H7 (cell line): ENCODE results near the gene AP1S1. TPM values are rescaled to one million over a fixed set of nuclear protein-coding genes. Genes with fewer than 3 reads are reported as not detected.
A peak's percentile ranks its signal among the peaks of the same experiment; 100 is the strongest.

Experiments
- DNase-seq: peaks from one replicate; pipeline ENCODE4 v3.0.0; 2012
- H3K27me3 ChIP-seq: 2 replicates; pipeline ENCODE4 v1.6.0; 2011; ENCODE audit warnings: mild to moderate bottlenecking, low read length; ENCODE audit not compliant: control insufficient read depth, insufficient read depth
- H3K36me3 ChIP-seq: replicated peaks from 2 replicates; pipeline ENCODE4 v1.5.1; 2011; ENCODE audit warnings: low read length; ENCODE audit not compliant: control insufficient read depth, insufficient read depth
- H3K4me3 ChIP-seq: 2 replicates; pipeline ENCODE4 v1.5.1; 2011; ENCODE audit warnings: low read depth, mild to moderate bottlenecking, control low read depth, low read length, moderate library complexity; ENCODE audit not compliant: insufficient read depth
- total RNA-seq: library from RNA; depleted of rRNA; stranded (reverse); fragments of >200 nt; shearing (Covaris generic); gene quantifications from 2 replicates; pipeline ENCODE4 v1.2.3, GENCODE V29; 2014

Gene AP1S1
- total RNA-seq, 1 experiment from 2014 or later, result 114 TPM

GRCh38 chr7:101168412-101169049, 14.3 kb downstream of the AP1S1 start:
- Histone ChIP-seq H3K27me3 (peaks cover 83% of the 10 kb centered on the region), H3K4me3 (no peak overlapping the region; the same call in 1 of the 2 replicates), H3K36me3 (no peaks in the 10 kb centered on the region)
- peak; percentile 49 for DNase-seq

GRCh38 chr7:101169110-101169837, 15.0 kb downstream of the AP1S1 start:
- peak; percentile 35 for DNase-seq
- H3K27me3 ChIP-seq, result peaks cover 84% of the 10 kb centered on the region
- peak overlapping the region; percentile 24 for H3K4me3 ChIP-seq
- H3K36me3 ChIP-seq, result no peaks in the 10 kb centered on the region

- Histone ChIP-seq H3K4me3 (peak overlapping the region; percentile 24), H3K27me3 (peaks cover 85% of the 10 kb centered on the region), H3K36me3 (no peaks in the 10 kb centered on the region)
- peak; percentile 91 for DNase-seq
Observed at GRCh38 chr7:101169838-101170551, 15.7 kb downstream of the AP1S1 start.

GRCh38 chr7:101170617-101171441, 16.6 kb downstream of the AP1S1 start:
- peak; percentile 47 for DNase-seq
- Histone ChIP-seq H3K4me3 (no peak overlapping the region), H3K27me3 (peaks cover 90% of the 10 kb centered on the region), H3K36me3 (no peaks in the 10 kb centered on the region)

GRCh38 chr7:101171442-101171837, 17.2 kb downstream of the AP1S1 start:
- H3K36me3 ChIP-seq, result no peaks in the 10 kb centered on the region
- H3K4me3 ChIP-seq, result peak overlapping the region; percentile 40
- H3K27me3 ChIP-seq, result peaks cover 92% of the 10 kb centered on the region
- peak; percentile 60 for DNase-seq

GRCh38 chr7:101172005-101172853, 18.0 kb downstream of the AP1S1 start:
- peaks cover 96% of the 10 kb centered on the region for H3K27me3 ChIP-seq
- no peaks in the 10 kb centered on the region for H3K36me3 ChIP-seq
- H3K4me3 ChIP-seq, result peak overlapping the region; percentile 40
- peak; percentile 83 for DNase-seq

GRCh38 chr7:101172854-101173751, 18.8 kb downstream of the AP1S1 start:
- H3K36me3 ChIP-seq, result no peaks in the 10 kb centered on the region
- peak overlapping the region; percentile 40 for H3K4me3 ChIP-seq
- DNase-seq, result peak; percentile 77
- peaks cover 98% of the 10 kb centered on the region for H3K27me3 ChIP-seq

- H3K27me3 ChIP-seq, result peaks cover 97% of the 10 kb centered on the region
- peak; percentile 96 for DNase-seq
- peak overlapping the region; percentile 41 for H3K4me3 ChIP-seq
- H3K36me3 ChIP-seq, result no peaks in the 10 kb centered on the region
Observed at GRCh38 chr7:101173752-101174244, 19.5 kb downstream of the AP1S1 start.

- peak; percentile 79 for DNase-seq
- H3K27me3 ChIP-seq, result peaks cover 95% of the 10 kb centered on the region
- no peaks in the 10 kb centered on the region for H3K36me3 ChIP-seq
- peak overlapping the region; percentile 41 for H3K4me3 ChIP-seq
Observed at GRCh38 chr7:101174322-101174854, 20.1 kb downstream of the AP1S1 start.

GRCh38 chr7:101175664-101176063, 21.4 kb downstream of the AP1S1 start:
- Histone ChIP-seq H3K27me3 (peaks cover 95% of the 10 kb centered on the region), H3K4me3 (no peak overlapping the region), H3K36me3 (no peaks in the 10 kb centered on the region)
- no peak for DNase-seq

GRCh38 chr7:101177644-101178043, 23.4 kb downstream of the AP1S1 start:
- Histone ChIP-seq H3K36me3 (no peaks in the 10 kb centered on the region), H3K4me3 (no peak overlapping the region), H3K27me3 (peaks cover 79% of the 10 kb centered on the region)
- DNase-seq, result no peak

GRCh38 chr7:101179117-101179516, 24.8 kb downstream of the AP1S1 start:
- DNase-seq, result peak; percentile 81
- Histone ChIP-seq H3K27me3 (peaks cover 65% of the 10 kb centered on the region), H3K36me3 (no peaks in the 10 kb centered on the region), H3K4me3 (peak overlapping the region; percentile 58)
